Endothelial cell of umbilical vein (primary cell): ENCODE measurements around the gene SMAD7.

Experiments used
- CTCF ChIP-seq, 2 donors: IDR thresholded peaks; 1 replicate in 1 of 2; 2 replicates in 1 of 2; pipeline ENCODE4 v1.5.1; 2011; ENCODE audit warnings: low read length in 2 of 2, mild to moderate bottlenecking in 2 of 2, moderate library complexity in 2 of 2, control low read depth in 1 of 2, inconsistent platforms in 1 of 2, low read depth in 1 of 2; ENCODE audit not compliant: insufficient read depth in 1 of 2; ENCODE audit errors: extremely low read depth in 1 of 2
- EZH2 ChIP-seq: IDR thresholded peaks from 2 replicates; pipeline ENCODE4 v1.6.1; 2012; ENCODE audit warnings: borderline replicate concordance, low read depth, mild to moderate bottlenecking, moderate library complexity, low read length, inconsistent platforms; ENCODE audit not compliant: severe bottlenecking
- FOS ChIP-seq: IDR thresholded peaks from 2 replicates; pipeline ENCODE4 v1.6.1; 2011; ENCODE audit warnings: mild to moderate bottlenecking, low read length, moderate library complexity, borderline replicate concordance; ENCODE audit not compliant: insufficient read depth
- GATA2 ChIP-seq: IDR thresholded peaks from 2 replicates; pipeline ENCODE4 v1.7.0; 2011; ENCODE audit warnings: low read depth, mild to moderate bottlenecking, moderate library complexity, mixed read lengths, low read length; ENCODE audit not compliant: insufficient read length, insufficient read depth
- MAX ChIP-seq: IDR thresholded peaks from 2 replicates; pipeline ENCODE4 v1.6.1; 2011; ENCODE audit not compliant: insufficient read depth, insufficient read length
- POLR2A ChIP-seq: IDR thresholded peaks from 2 replicates; pipeline ENCODE4 v1.6.1; 2012; ENCODE audit warnings: low read depth, mild to moderate bottlenecking, control low read depth, low read length
- POLR2AphosphoS5 ChIP-seq: IDR thresholded peaks from 2 replicates; pipeline ENCODE4 v1.6.1; 2012; ENCODE audit warnings: low read depth, mild to moderate bottlenecking, control low read depth, low read length, moderate library complexity; ENCODE audit not compliant: insufficient read depth

DNA sequence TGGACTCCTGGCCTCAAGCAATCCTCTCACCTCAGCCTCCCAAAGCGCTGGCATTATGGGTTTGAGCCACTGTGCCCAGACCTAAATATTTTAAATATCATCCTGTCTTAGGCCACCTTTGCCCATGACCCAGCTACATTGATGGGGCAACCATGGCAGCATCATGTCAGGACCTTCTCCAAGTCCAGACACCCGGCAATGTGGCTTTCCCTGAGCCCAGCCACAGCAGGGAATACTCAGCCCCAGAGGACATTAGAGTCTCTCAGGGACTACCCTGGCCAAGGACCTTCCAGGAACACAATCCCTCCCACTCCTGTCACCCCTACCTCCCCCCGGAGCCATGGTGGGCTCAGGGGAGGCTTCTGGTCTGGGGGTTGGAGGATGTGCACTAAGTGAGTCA is 72.8 kb downstream of the SMAD7 start:
- TF ChIP-seq CTCF (IDR thresholded peaks at IDR 0.05; ENCODE audit: extremely low read depth in 1 of 2, insufficient read depth in 1 of 2, low read depth in 1 of 2, low read length in 2 of 2): no peak
- no peak for TF ChIP-seq POLR2A
- TF ChIP-seq POLR2AphosphoS5: no peak
- TF ChIP-seq MAX: no peak
- TF ChIP-seq EZH2: no peak
- no peak for TF ChIP-seq GATA2
- no peak for TF ChIP-seq FOS
